H1 (cell line): ENCODE measurements around the gene UBE2J1. TPM values are rescaled to one million over a fixed set of nuclear protein-coding genes. Genes with fewer than 3 reads are reported as not detected.

ENCODE experiments used
- EZH2 ChIP-seq: fragments of 200-600 bp; sonication (generic); IDR thresholded peaks from 2 replicates; pipeline ENCODE4 v1.7.1; 2012; ENCODE audit warnings: low read depth, mild to moderate bottlenecking, moderate library complexity, low read length, inconsistent platforms; ENCODE audit not compliant: severe bottlenecking
- POLR2AphosphoS5 ChIP-seq: IDR thresholded peaks from 2 replicates; pipeline ENCODE4 v1.6.1; 2011; ENCODE audit warnings: low read depth, low read length
- RBBP5 ChIP-seq: IDR thresholded peaks from 2 replicates; pipeline ENCODE4 v1.7.1; 2012; ENCODE audit warnings: low read depth, mild to moderate bottlenecking, inconsistent platforms, low read length, moderate library complexity, borderline replicate concordance
- TBP ChIP-seq: IDR thresholded peaks from 2 replicates; pipeline ENCODE4 v1.6.1; 2011; ENCODE audit warnings: low read depth, low read length, improper control_type of control experiment
- polyA plus RNA-seq, 7 experiments: library from polyadenylated mRNA; depleted of rRNA in 3 of 7; stranded (reverse) in 5 of 7; unstranded in 2 of 7; fragments of >200 nt in 5 of 7; fragments of 200-250 nt in 2 of 7; gene quantifications; 1 replicate in 5 of 7; 2 replicates in 1 of 7; 4 replicates in 1 of 7; pipeline versions ENCODE4 v1.2.1 to v1.2.3, GENCODE V29; 2011 to 2013; ENCODE audit warnings: missing spikeins in 2 of 7, mixed read lengths in 2 of 7
- total RNA-seq: library from RNA; stranded (reverse); fragmentation: NEBNext Ultra II Directional; extraction: Animal tissue kit (Norgen Biotek cat#: 25700); gene quantifications from 2 replicates; pipeline ENCODE4 v1.2.1, GENCODE V29; 2021

UBE2J1 gene
- total and polyA plus RNA-seq, 2 of the 8 experiments (the other 6 are each of a cell fraction or from before 2014, with no cell fraction given): 8.5 to 15.2 TPM

DNA sequence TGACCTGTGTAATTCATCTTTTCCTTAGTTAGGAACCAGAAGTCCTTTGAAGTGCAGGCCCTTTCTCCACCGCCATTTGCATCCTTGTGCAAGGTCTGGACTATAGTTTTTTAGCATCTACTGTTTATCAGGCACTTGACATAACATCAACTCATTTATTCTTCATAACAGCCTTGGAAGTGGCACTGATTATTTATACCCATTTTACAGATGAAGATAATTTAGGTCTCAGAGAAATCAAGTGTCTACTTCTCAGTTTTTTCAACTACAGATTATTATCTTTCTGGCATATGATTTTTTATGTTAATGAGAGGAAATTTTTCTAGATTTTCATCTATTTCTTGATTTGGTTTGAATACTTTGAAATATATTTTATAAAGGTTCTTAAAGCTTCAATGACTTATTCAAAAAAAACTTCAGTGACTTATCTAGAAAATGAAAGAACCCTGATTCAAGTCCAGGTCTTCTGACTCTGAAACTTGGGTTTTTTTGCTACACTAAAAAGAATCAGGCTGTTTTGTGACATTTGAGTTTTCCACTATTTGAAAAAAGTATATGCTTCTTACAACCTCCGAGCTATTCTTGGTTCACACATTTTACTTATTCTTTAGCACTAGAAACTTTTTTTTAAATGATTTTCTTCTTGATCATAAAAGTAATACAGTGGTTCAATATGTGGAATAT, 3.1 kb upstream of the UBE2J1 start (continued):
- TF ChIP-seq EZH2 (no peak), TBP (no peak), POLR2AphosphoS5 (no peak), RBBP5 (no peak)
